WERI-Rb-1 (cell line): Measurements from ENCODE around the gene LMO7.

ENCODE experiments used
- DNase-seq: peaks from one replicate; pipeline ENCODE4 v3.0.0-alpha.2; 2020
- H3K27ac ChIP-seq: fragments of 250-450 bp; sonication (Bioruptor Pico); 2 replicates; pipeline ENCODE4 v1.5.1; 2020; ENCODE audit warnings: mild to moderate bottlenecking, moderate library complexity
- H3K27me3 ChIP-seq: fragments of 250-450 bp; sonication (Bioruptor Pico); 2 replicates; pipeline ENCODE4 v1.5.1; 2021; ENCODE audit warnings: mild to moderate bottlenecking, low read depth, moderate library complexity; ENCODE audit not compliant: insufficient read depth, severe bottlenecking
- H3K36me3 ChIP-seq: fragments of 250-450 bp; sonication (Bioruptor Pico); 2 replicates; pipeline ENCODE4 v1.5.1; 2020; ENCODE audit warnings: mild to moderate bottlenecking, moderate library complexity
- H3K4me3 ChIP-seq: 2 replicates; pipeline ENCODE4 v1.5.1; 2011; ENCODE audit warnings: low read depth, mild to moderate bottlenecking, control low read depth, low read length
- H3K9me3 ChIP-seq: fragments of 250-450 bp; sonication (Bioruptor Pico); 2 replicates; pipeline ENCODE4 v1.5.1; 2021; ENCODE audit warnings: mild to moderate bottlenecking, moderate library complexity; ENCODE audit not compliant: severe bottlenecking
- TF ChIP-seq, protein P1 (sequence below): IDR thresholded peaks from 2 replicates; pipeline ENCODE4 v1.5.1; 2011; ENCODE audit warnings: low read depth, mild to moderate bottlenecking, control low read depth, inconsistent platforms, low read length

Gene LMO7

DNA sequence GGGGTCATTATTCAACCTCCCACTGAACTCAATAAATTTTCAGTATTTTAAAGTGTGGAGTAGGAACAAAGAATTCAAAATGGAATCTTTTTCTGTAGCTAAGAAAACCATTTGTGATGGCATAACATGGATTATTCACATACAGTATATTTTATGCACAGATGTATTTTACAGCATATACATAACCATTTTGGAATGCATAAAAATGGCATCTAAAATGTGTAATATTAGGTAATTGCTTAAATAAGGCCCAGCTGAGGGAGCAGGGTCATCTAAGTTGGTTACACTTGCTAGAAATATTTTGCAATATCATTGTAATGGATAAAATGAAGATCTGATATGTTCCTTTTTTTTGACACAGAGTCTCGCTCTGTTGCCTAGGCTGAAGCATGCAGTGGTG, 146.9 kb downstream of the LMO7 start:
- Histone ChIP-seq H3K36me3 (no peaks in the 10 kb centered on the region), H3K9me3 (no peaks in the 10 kb centered on the region), H3K4me3 (no peak overlapping the region), H3K27ac (no peak overlapping the region), H3K27me3 (no peaks in the 10 kb centered on the region)
- DNase-seq: no peak
- TF ChIP-seq, protein P1, sequence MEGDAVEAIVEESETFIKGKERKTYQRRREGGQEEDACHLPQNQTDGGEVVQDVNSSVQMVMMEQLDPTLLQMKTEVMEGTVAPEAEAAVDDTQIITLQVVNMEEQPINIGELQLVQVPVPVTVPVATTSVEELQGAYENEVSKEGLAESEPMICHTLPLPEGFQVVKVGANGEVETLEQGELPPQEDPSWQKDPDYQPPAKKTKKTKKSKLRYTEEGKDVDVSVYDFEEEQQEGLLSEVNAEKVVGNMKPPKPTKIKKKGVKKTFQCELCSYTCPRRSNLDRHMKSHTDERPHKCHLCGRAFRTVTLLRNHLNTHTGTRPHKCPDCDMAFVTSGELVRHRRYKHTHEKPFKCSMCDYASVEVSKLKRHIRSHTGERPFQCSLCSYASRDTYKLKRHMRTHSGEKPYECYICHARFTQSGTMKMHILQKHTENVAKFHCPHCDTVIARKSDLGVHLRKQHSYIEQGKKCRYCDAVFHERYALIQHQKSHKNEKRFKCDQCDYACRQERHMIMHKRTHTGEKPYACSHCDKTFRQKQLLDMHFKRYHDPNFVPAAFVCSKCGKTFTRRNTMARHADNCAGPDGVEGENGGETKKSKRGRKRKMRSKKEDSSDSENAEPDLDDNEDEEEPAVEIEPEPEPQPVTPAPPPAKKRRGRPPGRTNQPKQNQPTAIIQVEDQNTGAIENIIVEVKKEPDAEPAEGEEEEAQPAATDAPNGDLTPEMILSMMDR: no peak

DNA sequence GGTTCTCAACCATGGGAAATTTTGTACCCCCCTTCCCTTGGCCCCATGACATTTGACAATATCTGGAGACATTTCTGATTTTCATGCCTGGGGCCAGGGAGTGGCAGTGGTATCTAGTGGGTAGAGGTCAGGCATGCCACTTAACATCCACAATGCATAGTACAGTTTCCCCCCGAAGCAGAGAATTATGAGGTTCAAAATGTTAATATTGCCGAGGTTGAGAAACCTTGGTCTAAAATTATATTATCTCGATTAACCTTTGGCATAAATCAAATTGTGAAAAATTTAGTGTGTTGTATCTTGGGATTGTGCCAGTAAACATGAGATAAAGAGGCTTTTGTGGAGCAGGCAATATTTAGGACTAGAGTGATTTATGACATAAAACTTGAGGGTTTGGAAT, 147.9 kb downstream of the LMO7 start:
- Histone ChIP-seq H3K27ac (no peak overlapping the region), H3K27me3 (no peaks in the 10 kb centered on the region), H3K9me3 (no peaks in the 10 kb centered on the region), H3K4me3 (no peak overlapping the region), H3K36me3 (no peaks in the 10 kb centered on the region)
- DNase-seq: no peak
- TF ChIP-seq, protein P1: no peak

DNA sequence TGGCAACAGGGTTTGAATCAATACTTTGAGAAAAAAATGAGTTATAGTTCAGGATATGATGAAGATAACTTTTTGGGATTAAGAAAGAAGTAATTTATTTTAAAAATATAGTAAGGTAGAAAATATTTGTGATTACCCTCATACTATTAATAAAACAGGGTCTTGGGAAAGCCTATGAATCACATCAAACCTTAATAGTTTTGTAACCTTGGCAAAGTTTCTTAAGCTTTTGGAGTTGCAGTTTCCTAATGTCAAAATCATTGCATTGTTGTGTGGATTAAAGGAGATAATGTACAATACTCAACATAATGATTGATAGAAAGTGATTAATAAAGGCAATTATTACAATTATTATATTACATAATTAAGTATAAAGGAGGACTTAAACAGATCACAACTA, 149.0 kb downstream of the LMO7 start:
- H3K4me3 ChIP-seq: no peak overlapping the region
- TF ChIP-seq, protein P1: no peak
- H3K9me3 ChIP-seq: no peaks in the 10 kb centered on the region

DNA sequence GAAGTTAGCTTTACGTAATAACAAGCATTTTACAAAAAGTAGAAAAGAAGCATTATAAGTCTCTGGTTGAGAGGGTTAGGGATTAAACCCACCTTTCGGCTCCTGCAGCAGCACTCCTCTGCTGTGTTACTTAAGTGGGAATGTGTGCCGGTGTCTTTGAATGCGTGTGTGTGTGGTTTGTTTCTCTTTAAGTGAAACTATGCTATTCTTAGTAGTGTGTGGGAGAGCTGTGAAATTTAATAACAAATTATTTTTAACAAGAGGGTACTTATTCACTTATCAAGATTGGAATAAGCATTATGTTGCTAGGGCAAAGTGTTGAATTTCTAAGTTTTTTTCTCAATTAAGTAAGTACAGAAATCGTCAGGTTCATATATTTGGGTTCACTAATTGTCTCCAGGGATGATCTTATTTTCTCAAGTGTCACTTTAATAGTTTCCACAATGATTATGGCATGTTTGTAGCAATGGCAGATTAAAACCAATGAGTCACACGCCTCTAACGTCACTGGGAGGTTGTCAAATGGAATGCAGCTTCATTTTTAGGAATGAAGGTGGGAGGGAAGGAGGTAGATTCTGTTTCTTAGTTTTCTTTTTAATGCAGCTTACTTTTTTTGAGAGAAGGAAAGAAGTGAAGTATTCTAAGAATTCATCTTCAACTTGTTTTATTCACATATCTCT, 151.3 kb downstream of the LMO7 start:
- no peaks in the 10 kb centered on the region for H3K36me3 ChIP-seq
- H3K27me3 ChIP-seq: no peaks in the 10 kb centered on the region
- no peak overlapping the region for H3K4me3 ChIP-seq
- H3K9me3 ChIP-seq: no peaks in the 10 kb centered on the region
- no peak for DNase-seq
- no peak overlapping the region for H3K27ac ChIP-seq
- TF ChIP-seq, protein P1: no peak

More for the DNA sequence above, 149.0 kb downstream of the LMO7 start:
- no peak for DNase-seq
- Histone ChIP-seq H3K27ac (no peak overlapping the region), H3K36me3 (no peaks in the 10 kb centered on the region), H3K27me3 (no peaks in the 10 kb centered on the region)

DNA sequence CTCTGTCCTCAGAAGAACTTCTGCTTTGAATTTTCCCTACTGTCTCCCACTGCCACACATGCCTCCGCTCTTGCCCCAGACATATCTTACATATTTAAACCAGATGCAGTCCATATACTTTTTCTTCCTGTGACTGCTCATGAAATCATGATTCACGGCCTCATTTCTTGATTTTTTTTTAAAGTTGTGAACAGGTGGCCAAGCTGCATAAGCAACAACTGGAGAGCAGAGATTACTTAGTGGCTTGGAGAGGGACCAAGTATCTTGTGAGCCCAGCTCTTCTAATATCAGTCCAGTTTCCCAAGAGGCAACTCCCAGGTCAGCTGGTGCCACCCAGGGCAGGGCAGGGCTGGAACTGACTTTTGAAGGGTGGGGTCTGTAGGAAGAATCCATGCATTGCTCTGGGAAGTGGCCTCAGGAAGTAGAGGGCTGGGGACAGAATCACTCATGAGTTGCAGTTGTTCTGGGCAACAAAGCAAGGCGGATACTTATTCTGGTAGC, 152.4 kb downstream of the LMO7 start:
- no peaks in the 10 kb centered on the region for H3K9me3 ChIP-seq
- DNase-seq: no peak
- H3K36me3 ChIP-seq: no peaks in the 10 kb centered on the region
- H3K4me3 ChIP-seq: no peak overlapping the region
- TF ChIP-seq, protein P1: no peak
- no peak overlapping the region for H3K27ac ChIP-seq
- H3K27me3 ChIP-seq: no peaks in the 10 kb centered on the region
